ENCODE measurements around the gene PCLO.

Gene PCLO

GRCh38 chr7:82740246-82740848 is 422.3 kb downstream of the PCLO start:
- Histone ChIP-seq H3K4me3 (ENCODE audit: insufficient read length, low read depth) (no peak overlapping the region), H3K36me3 (ENCODE audit: insufficient read depth, insufficient read length, low read length) (no peaks in the 10 kb centered on the region), H3K9ac (ENCODE audit: insufficient read length, low read depth) (no peak overlapping the region), H3K4me1 (ENCODE audit: insufficient read depth, insufficient read length) (no peaks in the 10 kb centered on the region), H3K9me3 (ENCODE audit: insufficient read depth, low read length) (no peaks in the 10 kb centered on the region), H3K27me3 (ENCODE audit: insufficient read depth, insufficient read length) (no peaks in the 10 kb centered on the region)
- DNase-seq (ENCODE audit: low read depth, low spot score), result peak; percentile 63
- TF ChIP-seq YY1 (IDR thresholded peaks at IDR 0.05; ENCODE audit: insufficient read depth, insufficient read length) (no peak), ZNF274 (IDR thresholded peaks at IDR 0.05; ENCODE audit: low read depth, low read length) (no peak), SUZ12 (IDR thresholded peaks at IDR 0.05; ENCODE audit: extremely low read depth, insufficient read depth, insufficient read length) (no peak)

DNA sequence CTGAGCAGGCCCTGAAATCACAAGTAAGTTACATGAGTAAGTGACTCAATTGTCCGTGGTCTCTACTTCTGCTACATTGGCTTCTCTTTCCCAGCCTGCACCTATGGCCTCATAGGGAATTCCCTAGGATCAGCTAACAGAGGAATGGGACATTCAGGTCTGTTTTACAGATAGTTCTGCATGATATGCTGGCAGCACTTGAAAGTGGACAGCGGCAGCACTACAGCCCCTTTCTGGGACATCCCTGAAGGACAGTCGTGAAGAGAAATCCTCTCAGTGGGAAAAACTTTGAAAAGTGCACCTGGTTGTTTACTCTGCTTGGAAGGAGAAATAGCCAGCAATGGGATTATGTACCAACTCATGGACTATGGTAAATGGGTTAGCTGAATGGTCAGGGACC is 426.1 kb downstream of the PCLO start:
- TF ChIP-seq YY1 (IDR thresholded peaks at IDR 0.05; ENCODE audit: insufficient read depth, insufficient read length), result no peak
- no peak for TF ChIP-seq ZNF274 (IDR thresholded peaks at IDR 0.05; ENCODE audit: low read depth, low read length)
- TF ChIP-seq SUZ12 (IDR thresholded peaks at IDR 0.05; ENCODE audit: extremely low read depth, insufficient read depth, insufficient read length), result no peak
- H3K27me3 ChIP-seq (ENCODE audit: insufficient read depth, insufficient read length), result no peaks in the 10 kb centered on the region
- H3K9me3 ChIP-seq (ENCODE audit: insufficient read depth, low read length), result no peaks in the 10 kb centered on the region
- no peak overlapping the region for H3K9ac ChIP-seq (ENCODE audit: insufficient read length, low read depth)
- H3K36me3 ChIP-seq (ENCODE audit: insufficient read depth, insufficient read length, low read length), result no peaks in the 10 kb centered on the region
- no peaks in the 10 kb centered on the region for H3K4me1 ChIP-seq (ENCODE audit: insufficient read depth, insufficient read length)
- no peak for DNase-seq (ENCODE audit: low read depth, low spot score)
- no peak overlapping the region for H3K4me3 ChIP-seq (ENCODE audit: insufficient read length, low read depth)

GRCh38 chr7:82732677-82733076 is 430.0 kb downstream of the PCLO start:
- no peaks in the 10 kb centered on the region for H3K27me3 ChIP-seq (ENCODE audit: insufficient read depth, insufficient read length)
- no peak overlapping the region for H3K4me3 ChIP-seq (ENCODE audit: insufficient read length, low read depth)
- H3K9me3 ChIP-seq (ENCODE audit: insufficient read depth, low read length), result no peaks in the 10 kb centered on the region
- TF ChIP-seq ZNF274 (IDR thresholded peaks at IDR 0.05; ENCODE audit: low read depth, low read length) (no peak), SUZ12 (IDR thresholded peaks at IDR 0.05; ENCODE audit: extremely low read depth, insufficient read depth, insufficient read length) (no peak), YY1 (IDR thresholded peaks at IDR 0.05; ENCODE audit: insufficient read depth, insufficient read length) (no peak)
- no peaks in the 10 kb centered on the region for H3K4me1 ChIP-seq (ENCODE audit: insufficient read depth, insufficient read length)
- H3K36me3 ChIP-seq (ENCODE audit: insufficient read depth, insufficient read length, low read length), result no peaks in the 10 kb centered on the region
- H3K9ac ChIP-seq (ENCODE audit: insufficient read length, low read depth), result no peak overlapping the region
- no peak for DNase-seq (ENCODE audit: low read depth, low spot score)

DNA sequence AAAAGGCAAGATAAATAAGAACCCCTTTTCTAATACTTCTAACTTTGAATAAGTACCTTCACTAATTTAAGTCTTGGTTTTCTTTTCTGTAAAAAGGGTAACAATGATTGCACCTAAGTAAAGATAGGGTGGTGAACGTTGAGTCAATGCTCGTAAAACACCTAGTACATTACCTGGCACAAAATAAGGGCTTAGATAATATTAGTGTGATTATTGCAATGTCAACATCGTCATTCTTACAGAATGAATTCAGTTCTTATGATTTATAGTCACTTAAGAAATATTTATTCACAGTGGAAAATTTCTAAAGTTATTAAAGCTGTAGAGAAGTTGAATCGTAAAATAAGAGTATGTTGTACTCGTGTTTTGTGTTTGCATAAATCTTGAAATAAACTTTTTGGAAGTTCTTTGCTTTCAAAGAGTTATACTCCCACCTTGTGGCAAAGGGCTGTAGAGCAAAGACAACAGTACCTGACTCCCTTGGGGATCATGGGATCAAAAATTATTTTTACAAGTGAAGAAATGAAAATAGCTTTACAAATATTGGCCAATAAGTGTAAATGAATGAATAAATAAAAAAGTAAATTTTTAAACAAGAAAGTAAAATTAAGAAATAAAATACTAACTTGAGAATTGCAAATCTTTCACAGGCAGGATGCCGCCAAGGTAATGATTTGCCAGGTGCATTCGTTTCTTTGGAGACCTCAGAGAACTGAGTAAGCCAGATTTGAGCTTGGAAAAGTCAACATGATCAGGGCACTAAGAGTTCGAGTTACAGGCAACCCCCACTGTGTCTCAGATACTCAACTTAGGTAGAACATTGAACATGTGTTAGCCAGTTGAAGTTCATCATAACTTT is 433.3 kb downstream of the PCLO start:
- Histone ChIP-seq H3K27me3 (ENCODE audit: insufficient read depth, insufficient read length) (no peaks in the 10 kb centered on the region), H3K9ac (ENCODE audit: insufficient read length, low read depth) (no peak overlapping the region), H3K9me3 (ENCODE audit: insufficient read depth, low read length) (no peaks in the 10 kb centered on the region), H3K4me3 (ENCODE audit: insufficient read length, low read depth) (no peak overlapping the region), H3K4me1 (ENCODE audit: insufficient read depth, insufficient read length) (no peaks in the 10 kb centered on the region), H3K36me3 (ENCODE audit: insufficient read depth, insufficient read length, low read length) (no peaks in the 10 kb centered on the region)
- peak; percentile 32 for DNase-seq (ENCODE audit: low read depth, low spot score)
- no peak for TF ChIP-seq ZNF274 (IDR thresholded peaks at IDR 0.05; ENCODE audit: low read depth, low read length)
- no peak for TF ChIP-seq YY1 (IDR thresholded peaks at IDR 0.05; ENCODE audit: insufficient read depth, insufficient read length)
- TF ChIP-seq SUZ12 (IDR thresholded peaks at IDR 0.05; ENCODE audit: extremely low read depth, insufficient read depth, insufficient read length), result no peak

DNA sequence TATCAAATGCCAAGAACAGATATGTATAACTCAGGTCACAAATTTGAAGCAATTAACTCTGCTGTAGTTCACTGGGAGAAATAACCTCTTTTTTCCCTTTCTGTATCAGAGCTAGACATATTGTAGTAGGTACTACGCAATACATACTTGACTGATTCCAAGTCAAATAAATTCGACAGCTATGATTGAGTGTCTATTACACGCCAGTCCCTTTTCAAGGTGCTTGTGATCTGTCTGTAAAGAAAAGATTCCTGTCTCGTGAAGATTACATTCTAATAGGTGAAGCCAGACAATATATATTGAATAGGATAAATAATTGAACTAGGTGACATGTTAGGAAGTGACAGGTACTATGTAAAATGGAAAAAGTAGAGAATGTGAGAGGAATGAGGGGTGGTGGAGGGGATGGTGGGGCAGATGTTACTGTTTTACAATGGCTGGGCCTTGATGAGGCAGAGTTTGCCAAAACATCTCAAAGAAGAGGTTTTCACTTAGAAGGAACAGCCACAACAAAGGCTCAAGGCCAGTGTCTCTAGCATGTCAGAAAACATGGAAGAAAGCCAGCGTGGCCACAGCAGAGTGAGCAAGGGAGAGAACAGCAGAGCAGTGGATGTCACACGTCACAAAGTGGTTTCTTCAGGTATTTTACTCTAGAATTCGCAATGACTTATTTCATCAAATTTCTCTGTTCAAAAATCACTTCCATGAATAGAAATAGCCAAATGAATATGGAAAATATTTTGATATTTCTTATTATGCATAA is 436.5 kb downstream of the PCLO start:
- no peak for DNase-seq (ENCODE audit: low read depth, low spot score)
- Histone ChIP-seq H3K27me3 (ENCODE audit: insufficient read depth, insufficient read length) (no peaks in the 10 kb centered on the region), H3K4me3 (ENCODE audit: insufficient read length, low read depth) (no peak overlapping the region), H3K4me1 (ENCODE audit: insufficient read depth, insufficient read length) (no peaks in the 10 kb centered on the region), H3K9me3 (ENCODE audit: insufficient read depth, low read length) (no peaks in the 10 kb centered on the region), H3K36me3 (ENCODE audit: insufficient read depth, insufficient read length, low read length) (no peaks in the 10 kb centered on the region), H3K9ac (ENCODE audit: insufficient read length, low read depth) (no peak overlapping the region)
- TF ChIP-seq SUZ12 (IDR thresholded peaks at IDR 0.05; ENCODE audit: extremely low read depth, insufficient read depth, insufficient read length), result no peak
- TF ChIP-seq ZNF274 (IDR thresholded peaks at IDR 0.05; ENCODE audit: low read depth, low read length), result no peak
- TF ChIP-seq YY1 (IDR thresholded peaks at IDR 0.05; ENCODE audit: insufficient read depth, insufficient read length), result no peak

- TF ChIP-seq SUZ12 (IDR thresholded peaks at IDR 0.05; ENCODE audit: extremely low read depth, insufficient read depth, insufficient read length), result no peak
- no peak for TF ChIP-seq YY1 (IDR thresholded peaks at IDR 0.05; ENCODE audit: insufficient read depth, insufficient read length)
- TF ChIP-seq ZNF274 (IDR thresholded peaks at IDR 0.05; ENCODE audit: low read depth, low read length), result no peak
- no peak overlapping the region for H3K4me3 ChIP-seq (ENCODE audit: insufficient read length, low read depth)
- no peaks in the 10 kb centered on the region for H3K4me1 ChIP-seq (ENCODE audit: insufficient read depth, insufficient read length)
- DNase-seq (ENCODE audit: low read depth, low spot score), result no peak
- H3K36me3 ChIP-seq (ENCODE audit: insufficient read depth, insufficient read length, low read length), result no peaks in the 10 kb centered on the region
- no peaks in the 10 kb centered on the region for H3K9me3 ChIP-seq (ENCODE audit: insufficient read depth, low read length)
- H3K9ac ChIP-seq (ENCODE audit: insufficient read length, low read depth), result no peak overlapping the region
- no peaks in the 10 kb centered on the region for H3K27me3 ChIP-seq (ENCODE audit: insufficient read depth, insufficient read length)
These were observed 439.3 kb downstream of the PCLO start for GRCh38 chr7:82723411-82723810.

DNA sequence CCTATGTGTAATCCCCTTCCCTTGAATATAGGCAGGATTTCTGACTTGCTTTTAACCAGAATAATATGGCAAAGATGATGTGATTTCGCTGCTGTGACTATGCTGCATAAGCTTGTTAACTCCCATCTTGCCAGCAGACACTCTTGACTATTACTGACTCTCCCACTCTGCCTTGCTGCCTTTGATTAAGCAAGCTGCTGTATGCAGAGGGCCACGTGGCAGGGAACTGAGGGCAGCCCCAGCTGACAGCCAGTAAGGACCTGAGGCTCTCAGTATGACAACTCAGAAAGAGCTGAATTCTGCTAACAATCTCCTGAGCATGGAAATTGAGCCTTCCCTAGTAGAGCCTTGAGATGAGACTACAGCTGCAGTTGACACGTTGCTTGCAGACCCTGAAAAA is 439.7 kb downstream of the PCLO start:
- no peak overlapping the region for H3K9ac ChIP-seq (ENCODE audit: insufficient read length, low read depth)
- DNase-seq (ENCODE audit: low read depth, low spot score), result no peak
- no peaks in the 10 kb centered on the region for H3K36me3 ChIP-seq (ENCODE audit: insufficient read depth, insufficient read length, low read length)
- no peaks in the 10 kb centered on the region for H3K27me3 ChIP-seq (ENCODE audit: insufficient read depth, insufficient read length)
- H3K9me3 ChIP-seq (ENCODE audit: insufficient read depth, low read length), result no peaks in the 10 kb centered on the region
- TF ChIP-seq ZNF274 (IDR thresholded peaks at IDR 0.05; ENCODE audit: low read depth, low read length), result no peak
- no peak for TF ChIP-seq YY1 (IDR thresholded peaks at IDR 0.05; ENCODE audit: insufficient read depth, insufficient read length)
- no peak for TF ChIP-seq SUZ12 (IDR thresholded peaks at IDR 0.05; ENCODE audit: extremely low read depth, insufficient read depth, insufficient read length)
- H3K4me1 ChIP-seq (ENCODE audit: insufficient read depth, insufficient read length), result no peaks in the 10 kb centered on the region
- H3K4me3 ChIP-seq (ENCODE audit: insufficient read length, low read depth), result no peak overlapping the region

All from NT2/D1 (cell line).